Trophoblast cell (in vitro differentiated cells and primary cell): Measurements from ENCODE around the gene APOA5.
A peak's percentile ranks its signal among the peaks of the same experiment; 100 is the strongest.

Experiments
- DNase-seq, 2 donors: peaks; one replicate each; pipeline ENCODE4 v3.0.0-alpha.2; 2016
- H2AFZ ChIP-seq: 2 replicates; pipeline ENCODE4 v1.6.1; 2013; ENCODE audit warnings: low read length, moderate library complexity, mild to moderate bottlenecking; ENCODE audit not compliant: insufficient read depth, poor library complexity
- H2AK5ac ChIP-seq: 2 replicates; pipeline ENCODE4 v1.6.1; 2013; ENCODE audit warnings: mild to moderate bottlenecking, low read length
- H2BK120ac ChIP-seq: 2 replicates; pipeline ENCODE4 v1.6.1; 2013; ENCODE audit warnings: low read length, mild to moderate bottlenecking, moderate library complexity; ENCODE audit not compliant: insufficient read depth, poor library complexity
- H2BK12ac ChIP-seq: 2 replicates; pipeline ENCODE4 v1.6.1; 2013; ENCODE audit warnings: mild to moderate bottlenecking, low read length, moderate library complexity
- H2BK5ac ChIP-seq: 2 replicates; pipeline ENCODE4 v1.6.1; 2013; ENCODE audit warnings: low read length, low read depth, moderate library complexity, mild to moderate bottlenecking; ENCODE audit not compliant: poor library complexity
- H3K14ac ChIP-seq: 2 replicates; pipeline ENCODE4 v1.6.1; 2013; ENCODE audit warnings: mild to moderate bottlenecking, low read length
- H3K18ac ChIP-seq: 2 replicates; pipeline ENCODE4 v1.6.1; 2013; ENCODE audit warnings: mild to moderate bottlenecking, low read length
- H3K23ac ChIP-seq: 2 replicates; pipeline ENCODE4 v1.6.1; 2013; ENCODE audit warnings: low read length
- H3K27ac ChIP-seq: 2 replicates; pipeline ENCODE4 v1.5.1; 2013; ENCODE audit warnings: low read depth, mild to moderate bottlenecking, inconsistent platforms, low read length, moderate library complexity
- H3K27me3 ChIP-seq: 2 replicates; pipeline ENCODE4 v1.6.1; 2013; ENCODE audit warnings: inconsistent platforms, mild to moderate bottlenecking, low read length, moderate library complexity; ENCODE audit not compliant: insufficient read depth
- H3K36me3 ChIP-seq, 2 experiments: 1 replicate in 1 of 2; 2 replicates in 1 of 2; pipeline ENCODE4 v1.6.1; 2013; ENCODE audit warnings: low read length in 2 of 2, mild to moderate bottlenecking in 2 of 2, moderate library complexity in 1 of 2; ENCODE audit not compliant: insufficient read depth in 2 of 2, control insufficient read depth in 1 of 2
- H3K4ac ChIP-seq: 2 replicates; pipeline ENCODE4 v1.6.1; 2013; ENCODE audit warnings: low read depth, mild to moderate bottlenecking, low read length, moderate library complexity
- H3K4me1 ChIP-seq, 2 experiments: 1 replicate in 1 of 2; 2 replicates in 1 of 2; pipeline ENCODE4 v1.6.1; 2013; ENCODE audit warnings: low read length in 2 of 2, mild to moderate bottlenecking in 2 of 2, moderate library complexity in 1 of 2; ENCODE audit not compliant: insufficient read depth in 2 of 2, control insufficient read depth in 1 of 2
- H3K4me2 ChIP-seq: 2 replicates; pipeline ENCODE4 v1.6.1; 2013; ENCODE audit warnings: inconsistent platforms, mild to moderate bottlenecking, low read length, moderate library complexity
- H3K4me3 ChIP-seq: 2 replicates; pipeline ENCODE4 v1.5.1; 2013; ENCODE audit warnings: mild to moderate bottlenecking, low read depth, low read length, inconsistent platforms
- H3K79me1 ChIP-seq: one replicate; pipeline ENCODE4 v1.6.1; 2013; ENCODE audit warnings: low read length
- H3K79me2 ChIP-seq: 2 replicates; pipeline ENCODE4 v1.6.1; 2013; ENCODE audit warnings: low read length, mild to moderate bottlenecking; ENCODE audit not compliant: control insufficient read depth, insufficient read depth, poor library complexity
- H3K9ac ChIP-seq: 2 replicates; pipeline ENCODE4 v1.6.1; 2013; ENCODE audit warnings: mild to moderate bottlenecking, low read length
- H3K9me3 ChIP-seq: 2 replicates; pipeline ENCODE4 v1.6.1; 2013; ENCODE audit warnings: low read depth, mild to moderate bottlenecking, control low read depth, inconsistent platforms, low read length; ENCODE audit not compliant: insufficient read depth
- H4K12ac ChIP-seq: 2 replicates; pipeline ENCODE4 v1.6.1; 2013; ENCODE audit warnings: low read depth, mild to moderate bottlenecking, low read length, moderate library complexity
- H4K8ac ChIP-seq: 2 replicates; pipeline ENCODE4 v1.6.1; 2013; ENCODE audit warnings: low read depth, mild to moderate bottlenecking, low read length, moderate library complexity
- H4K91ac ChIP-seq: one replicate; pipeline ENCODE4 v1.6.1; 2013; ENCODE audit warnings: low read depth, mild to moderate bottlenecking, low read length, moderate library complexity
- WGBS: extraction: QIAGEN DNeasy Blood & Tissue Kit; methylation state at CpG from one replicate; pipeline ENCODE4 v1.1.7; 2013; ENCODE audit warnings: missing lambda C conversion rate; ENCODE audit not compliant: insufficient read length, insufficient coverage; ENCODE audit errors: extremely low coverage; 5-methylcytosine and 5-hydroxymethylcytosine counted together

Gene APOA5

GRCh38 chr11:116811194-116811593 lies 19.5 kb upstream of the APOA5 start:
- H3K4me2 ChIP-seq = no peak overlapping the region
- no CpG with 5 or more reads among the region's 3 CpGs for WGBS
- no peak overlapping the region for H2AFZ ChIP-seq
- no peak overlapping the region for H3K27ac ChIP-seq
- H2BK12ac ChIP-seq = no peak overlapping the region
- H3K23ac ChIP-seq = no peak overlapping the region
- H3K9ac ChIP-seq = no peak overlapping the region
- no peaks in the 10 kb centered on the region for H3K27me3 ChIP-seq
- H2AK5ac ChIP-seq = no peak overlapping the region
- H3K79me2 ChIP-seq = no peaks in the 10 kb centered on the region
- no peaks in the 10 kb centered on the region for H3K79me1 ChIP-seq
- no peak overlapping the region for H4K12ac ChIP-seq
- H3K4me3 ChIP-seq = no peak overlapping the region
- H3K18ac ChIP-seq = no peak overlapping the region
- no peak overlapping the region for H2BK5ac ChIP-seq
- no peak overlapping the region for H4K91ac ChIP-seq
- H3K4ac ChIP-seq = no peak overlapping the region
- no peak overlapping the region for H3K14ac ChIP-seq
- DNase-seq = peak in 1 of 2 donors; percentile 61
- no peak overlapping the region for H2BK120ac ChIP-seq
- no peak overlapping the region for H4K8ac ChIP-seq
- no peaks in the 10 kb centered on the region for H3K4me1 ChIP-seq
- H3K36me3 ChIP-seq = no peaks in the 10 kb centered on the region
- H3K9me3 ChIP-seq = peaks cover 2% of the 10 kb centered on the region

DNA sequence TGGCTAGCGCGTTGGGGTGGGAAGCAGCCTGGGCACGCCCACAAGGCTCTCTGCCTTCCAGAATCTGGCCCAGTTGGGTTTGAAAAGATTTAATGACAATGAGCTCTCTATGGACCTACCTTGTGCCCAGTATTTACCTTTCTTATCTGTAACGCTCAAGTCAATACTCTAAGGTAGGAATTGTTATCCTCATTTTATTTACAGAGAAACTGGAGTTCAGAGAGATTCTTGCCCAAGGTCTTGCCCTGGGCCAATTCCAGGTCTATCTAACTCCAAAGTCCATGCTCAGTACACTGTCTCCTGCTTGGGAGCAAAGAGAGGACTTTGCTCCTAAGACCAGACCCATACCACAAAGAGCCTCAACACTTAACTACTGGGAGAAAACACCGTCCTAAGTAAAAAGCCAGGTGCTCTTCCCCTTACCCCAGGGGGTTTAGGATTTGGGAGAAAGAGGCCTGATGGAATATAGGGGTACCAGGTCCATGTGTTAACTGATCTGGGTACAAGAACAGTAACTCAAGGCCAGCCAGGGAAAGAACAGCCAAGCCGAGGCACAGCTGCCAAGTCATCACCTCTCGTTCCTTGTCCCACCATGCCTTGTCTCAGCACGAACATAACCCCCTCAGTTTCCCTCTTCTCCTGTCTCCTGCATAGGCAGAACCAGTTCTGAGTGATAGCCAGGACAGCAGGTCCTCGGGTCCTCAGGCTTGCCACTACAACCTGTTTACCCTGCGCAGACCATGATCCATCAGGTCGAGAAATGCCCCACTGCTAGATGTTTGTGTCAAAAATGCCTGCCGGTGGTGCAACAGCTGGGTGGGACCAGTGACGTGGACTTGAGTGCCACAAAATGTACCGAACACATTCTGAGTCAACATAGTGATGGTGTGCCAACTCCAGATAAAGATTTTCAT lies 16.8 kb upstream of the APOA5 start:
- H3K9me3 ChIP-seq = peaks cover 2% of the 10 kb centered on the region
- no peak overlapping the region for H3K18ac ChIP-seq
- H3K36me3 ChIP-seq = no peaks in the 10 kb centered on the region
- H2BK5ac ChIP-seq = no peak overlapping the region
- no peak overlapping the region for H3K9ac ChIP-seq
- H4K12ac ChIP-seq = no peak overlapping the region
- no peak overlapping the region for H2AFZ ChIP-seq
- no peaks in the 10 kb centered on the region for H3K4me1 ChIP-seq
- no peak overlapping the region for H2BK120ac ChIP-seq
- no peak overlapping the region for H3K4ac ChIP-seq
- H3K79me1 ChIP-seq = no peaks in the 10 kb centered on the region
- H2BK12ac ChIP-seq = no peak overlapping the region
- no peaks in the 10 kb centered on the region for H3K79me2 ChIP-seq
- no peak overlapping the region for H3K14ac ChIP-seq
- H4K8ac ChIP-seq = no peak overlapping the region
- no CpG with 5 or more reads among the region's 14 CpGs for WGBS
- no peaks in the 10 kb centered on the region for H3K27me3 ChIP-seq
- no peak overlapping the region for H2AK5ac ChIP-seq
- H3K27ac ChIP-seq = no peak overlapping the region
- no peak overlapping the region for H3K23ac ChIP-seq
- H3K4me2 ChIP-seq = no peak overlapping the region
- H4K91ac ChIP-seq = peak overlapping the region; percentile 22
- peak; percentile 76 to 94 for DNase-seq
- H3K4me3 ChIP-seq = no peak overlapping the region

DNA sequence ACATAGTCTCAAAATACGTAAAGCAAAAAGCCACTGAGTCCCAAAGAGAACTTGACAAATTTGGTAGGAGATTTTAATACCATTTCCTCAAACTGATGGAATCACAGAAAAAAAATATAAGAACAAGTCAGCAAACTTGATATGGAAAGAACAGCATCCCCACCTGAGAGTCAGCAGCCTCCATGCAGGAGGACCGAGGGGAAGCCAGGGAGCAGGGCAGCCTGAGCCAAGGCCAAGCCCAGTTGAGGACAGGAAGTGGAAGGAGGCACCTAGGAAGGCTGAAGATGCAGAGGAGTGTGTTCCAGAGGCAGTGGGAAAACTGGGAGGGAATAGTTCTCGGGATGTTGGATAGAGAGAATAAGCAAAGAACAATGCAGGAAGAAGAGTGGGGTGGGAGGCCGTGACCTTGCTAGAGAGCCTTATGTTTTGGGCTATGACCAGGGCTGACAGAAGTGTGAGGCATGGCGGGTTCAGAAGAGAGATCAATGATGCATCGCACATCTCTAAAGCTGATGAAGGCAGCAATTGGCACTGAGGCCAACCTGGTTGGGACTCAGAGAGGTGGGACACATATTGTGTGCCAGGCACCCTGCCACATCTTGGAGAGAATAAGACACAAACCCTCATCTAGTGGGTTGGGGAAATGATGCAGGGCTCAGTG lies 16.1 kb upstream of the APOA5 start:
- no peak overlapping the region for H3K4ac ChIP-seq
- WGBS = no CpG with 5 or more reads among the region's 6 CpGs
- no peak overlapping the region for H2BK120ac ChIP-seq
- H3K23ac ChIP-seq = no peak overlapping the region
- H3K27ac ChIP-seq = no peak overlapping the region
- no peak for DNase-seq
- no peak overlapping the region for H3K4me2 ChIP-seq
- no peaks in the 10 kb centered on the region for H3K36me3 ChIP-seq
- peaks cover 2% of the 10 kb centered on the region for H3K9me3 ChIP-seq
- H3K9ac ChIP-seq = no peak overlapping the region
- H3K27me3 ChIP-seq = no peaks in the 10 kb centered on the region
- H3K4me1 ChIP-seq = no peaks in the 10 kb centered on the region
- H4K12ac ChIP-seq = no peak overlapping the region
- no peak overlapping the region for H2BK12ac ChIP-seq
- no peaks in the 10 kb centered on the region for H3K79me2 ChIP-seq
- no peak overlapping the region for H4K91ac ChIP-seq
- H2AK5ac ChIP-seq = no peak overlapping the region
- H2AFZ ChIP-seq = no peak overlapping the region
- H4K8ac ChIP-seq = no peak overlapping the region
- H3K4me3 ChIP-seq = peak overlapping the region; percentile 58
- H3K79me1 ChIP-seq = no peaks in the 10 kb centered on the region
- no peak overlapping the region for H3K14ac ChIP-seq
- H2BK5ac ChIP-seq = no peak overlapping the region
- H3K18ac ChIP-seq = no peak overlapping the region

DNA sequence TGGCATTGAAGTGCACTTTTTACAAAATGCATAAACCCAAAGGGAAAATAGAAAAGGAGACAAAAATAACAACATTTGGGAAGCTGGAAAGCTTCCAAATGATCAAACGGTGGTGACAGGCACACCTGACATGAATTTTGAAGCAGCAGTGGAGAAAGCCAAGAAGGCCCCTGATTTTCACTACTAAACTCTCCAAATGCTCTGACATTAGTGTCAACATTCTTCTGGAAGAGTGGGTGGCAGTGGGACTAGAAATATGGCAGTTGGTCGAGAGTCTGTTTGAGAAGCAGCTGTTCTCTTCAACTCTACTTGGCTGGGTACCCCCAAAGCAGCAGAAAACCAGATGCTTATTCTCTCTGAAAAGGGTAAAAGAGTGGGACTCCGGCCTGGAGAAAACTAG lies 12.3 kb upstream of the APOA5 start:
- no peaks in the 10 kb centered on the region for H3K27me3 ChIP-seq
- H3K4ac ChIP-seq = no peak overlapping the region
- no peak overlapping the region for H2BK120ac ChIP-seq
- H2BK12ac ChIP-seq = no peak overlapping the region
- no peak overlapping the region for H3K23ac ChIP-seq
- no peak overlapping the region for H2AFZ ChIP-seq
- H3K4me3 ChIP-seq = no peak overlapping the region
- H4K91ac ChIP-seq = no peak overlapping the region
- no peaks in the 10 kb centered on the region for H3K36me3 ChIP-seq
- H3K4me1 ChIP-seq = no peaks in the 10 kb centered on the region
- no peak overlapping the region for H3K18ac ChIP-seq
- H3K9me3 ChIP-seq = peaks cover 2% of the 10 kb centered on the region
- no CpG with 5 or more reads among the region's 3 CpGs for WGBS
- H3K9ac ChIP-seq = no peak overlapping the region
- H3K4me2 ChIP-seq = no peak overlapping the region
- H2AK5ac ChIP-seq = no peak overlapping the region
- H2BK5ac ChIP-seq = no peak overlapping the region
- no peak overlapping the region for H3K27ac ChIP-seq
- no peaks in the 10 kb centered on the region for H3K79me1 ChIP-seq
- H4K12ac ChIP-seq = no peak overlapping the region
- H4K8ac ChIP-seq = no peak overlapping the region
- DNase-seq = no peak
- H3K14ac ChIP-seq = no peak overlapping the region
- H3K79me2 ChIP-seq = no peaks in the 10 kb centered on the region
